GM12872 (cell line): ENCODE results near the gene RASGRP2.

ENCODE experiments used
- TF ChIP-seq, protein P1 (sequence below): IDR thresholded peaks from 3 replicates; pipeline ENCODE4 v1.5.1; 2011; ENCODE audit warnings: low read depth, mild to moderate bottlenecking, low read length, moderate library complexity; ENCODE audit not compliant: insufficient read depth

The RASGRP2 gene

DNA sequence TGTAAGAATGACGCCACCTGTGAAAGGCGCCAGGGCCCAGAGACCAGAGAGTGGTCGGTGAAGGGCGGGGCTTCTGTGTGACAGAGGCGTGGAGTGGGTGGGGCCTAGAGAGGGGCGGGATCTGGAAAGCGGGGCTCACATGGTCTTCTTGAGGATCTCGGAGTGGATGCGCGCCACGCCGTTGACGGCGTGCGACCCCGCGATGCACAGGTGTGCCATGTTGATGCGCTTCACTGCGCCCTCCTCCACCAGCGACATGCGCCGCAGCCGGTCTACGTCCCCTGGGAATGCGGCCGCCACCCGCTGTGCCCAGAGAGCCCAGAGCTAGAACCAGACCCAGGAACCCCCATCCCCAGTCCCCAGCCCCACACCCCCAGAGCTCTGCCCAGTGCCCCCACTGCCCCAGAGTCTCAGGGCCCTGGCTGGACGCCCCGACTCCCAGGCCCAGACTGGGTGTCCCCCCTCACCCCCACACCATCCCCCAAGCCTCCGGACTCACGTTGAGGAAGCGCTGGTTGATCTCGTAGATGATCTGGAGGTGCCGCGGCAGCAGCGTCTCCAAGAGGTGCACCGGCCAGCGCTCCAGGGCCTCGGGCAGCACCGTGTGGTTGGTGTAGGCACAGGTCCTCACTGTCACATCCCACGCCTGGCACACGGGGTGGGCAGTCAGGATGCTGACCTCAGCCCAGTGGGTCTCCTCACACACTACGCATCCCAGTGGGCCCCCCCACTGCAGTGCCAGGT is 9.6 kb upstream of the RASGRP2 start:
- TF ChIP-seq, protein P1, sequence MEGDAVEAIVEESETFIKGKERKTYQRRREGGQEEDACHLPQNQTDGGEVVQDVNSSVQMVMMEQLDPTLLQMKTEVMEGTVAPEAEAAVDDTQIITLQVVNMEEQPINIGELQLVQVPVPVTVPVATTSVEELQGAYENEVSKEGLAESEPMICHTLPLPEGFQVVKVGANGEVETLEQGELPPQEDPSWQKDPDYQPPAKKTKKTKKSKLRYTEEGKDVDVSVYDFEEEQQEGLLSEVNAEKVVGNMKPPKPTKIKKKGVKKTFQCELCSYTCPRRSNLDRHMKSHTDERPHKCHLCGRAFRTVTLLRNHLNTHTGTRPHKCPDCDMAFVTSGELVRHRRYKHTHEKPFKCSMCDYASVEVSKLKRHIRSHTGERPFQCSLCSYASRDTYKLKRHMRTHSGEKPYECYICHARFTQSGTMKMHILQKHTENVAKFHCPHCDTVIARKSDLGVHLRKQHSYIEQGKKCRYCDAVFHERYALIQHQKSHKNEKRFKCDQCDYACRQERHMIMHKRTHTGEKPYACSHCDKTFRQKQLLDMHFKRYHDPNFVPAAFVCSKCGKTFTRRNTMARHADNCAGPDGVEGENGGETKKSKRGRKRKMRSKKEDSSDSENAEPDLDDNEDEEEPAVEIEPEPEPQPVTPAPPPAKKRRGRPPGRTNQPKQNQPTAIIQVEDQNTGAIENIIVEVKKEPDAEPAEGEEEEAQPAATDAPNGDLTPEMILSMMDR, result no peak

- TF ChIP-seq, protein P1, result no peak
These were observed 9.1 kb upstream of the RASGRP2 start for GRCh38 chr11:64753019-64753379.

GRCh38 chr11:64752175-64752970 is 8.4 kb upstream of the RASGRP2 start:
- TF ChIP-seq, protein P1, result no peak

- TF ChIP-seq, protein P1, result no peak
These were observed 7.6 kb upstream of the RASGRP2 start for GRCh38 chr11:64751580-64751979.

DNA sequence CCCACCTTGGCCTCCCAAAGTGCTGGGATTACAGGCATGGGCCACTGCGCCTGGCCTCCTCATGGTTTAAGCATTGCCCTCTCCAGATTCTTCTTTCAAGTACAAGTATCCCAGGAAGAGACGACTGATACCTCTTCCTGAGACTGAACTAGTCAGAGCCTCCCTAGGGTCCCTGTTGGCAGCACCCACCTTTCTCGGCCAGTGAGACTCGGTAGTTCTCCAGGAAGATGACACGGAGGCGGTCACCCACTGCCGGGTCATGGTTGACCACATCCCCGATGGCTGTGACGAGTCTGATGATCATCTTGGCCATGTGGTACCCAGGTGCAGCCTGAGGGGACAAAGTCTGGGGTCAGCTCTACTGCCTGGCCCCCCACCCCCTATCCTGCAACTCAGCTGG is 7.2 kb upstream of the RASGRP2 start:
- TF ChIP-seq, protein P1, result no peak

DNA sequence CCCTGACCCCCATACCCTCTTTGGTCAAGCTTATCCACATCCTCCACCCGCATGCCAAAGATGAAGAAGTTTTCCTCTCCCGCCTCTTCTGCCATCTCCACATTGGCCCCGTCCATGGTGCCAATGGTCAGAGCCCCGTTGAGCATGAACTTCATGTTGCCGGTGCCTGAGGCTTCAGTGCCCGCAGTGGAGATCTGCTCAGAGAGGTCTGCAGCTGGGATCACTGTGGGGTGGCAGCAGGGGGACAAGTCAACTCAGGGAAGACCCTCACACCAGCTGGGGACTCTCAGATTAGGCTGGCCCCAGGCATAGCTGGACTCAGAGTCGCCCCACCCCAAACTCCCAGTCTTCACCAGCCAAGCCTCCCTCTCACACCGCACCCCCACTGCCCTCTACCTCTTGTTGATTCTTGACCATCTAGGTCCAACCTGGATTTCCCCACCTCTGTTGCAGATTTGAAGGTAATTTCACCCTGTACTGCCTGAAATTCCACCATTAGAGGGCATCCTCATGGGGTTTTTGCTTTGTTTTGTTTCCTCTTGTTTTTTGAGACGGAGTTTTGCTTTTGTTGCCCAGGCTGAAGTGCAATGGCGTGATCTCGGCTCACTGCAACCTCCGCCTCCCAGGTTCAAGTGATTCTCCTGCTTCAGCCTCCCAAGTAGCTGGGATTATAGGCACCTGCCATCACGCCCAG is 6.6 kb upstream of the RASGRP2 start:
- TF ChIP-seq, protein P1, result 0 out of 3 replicates have a peak, but pooled peaks have one; percentile 27
